ACC112 (cell line): Measurements from ENCODE around the gene DOC2B.

Experiments used
- H2AFZ ChIP-seq: fragments of 200-600 bp; sonication (generic); one replicate; pipeline ENCODE4 v1.6.0; 2017; ENCODE audit warnings: antibody characterized with exemption, low read length; ENCODE audit not compliant: unreplicated experiment
- H3K27ac ChIP-seq: fragments of 200-600 bp; sonication (generic); 2 replicates; pipeline ENCODE4 v1.5.1; 2014; ENCODE audit warnings: low read depth, mild to moderate bottlenecking, antibody characterized with exemption, low read length, moderate library complexity
- H3K27me3 ChIP-seq: fragments of 200-600 bp; sonication (generic); 2 replicates; pipeline ENCODE4 v1.6.1; 2014; ENCODE audit warnings: mild to moderate bottlenecking, antibody characterized with exemption, low read length, moderate library complexity, mixed read lengths; ENCODE audit not compliant: insufficient read depth
- H3K36me3 ChIP-seq: fragments of 200-600 bp; sonication (generic); 2 replicates; pipeline ENCODE4 v1.6.1; 2016; ENCODE audit warnings: mild to moderate bottlenecking, antibody characterized with exemption, low read length, moderate library complexity, mixed read lengths; ENCODE audit not compliant: insufficient read depth
- H3K4me1 ChIP-seq: fragments of 200-600 bp; sonication (generic); one replicate; pipeline ENCODE4 v1.6.1; 2016; ENCODE audit warnings: low read length, mixed read lengths; ENCODE audit not compliant: insufficient read depth, unreplicated experiment, control insufficient read depth
- H3K4me3 ChIP-seq: fragments of 200-600 bp; sonication (generic); 2 replicates; pipeline ENCODE4 v1.5.1; 2014; ENCODE audit warnings: mild to moderate bottlenecking, low read depth, low read length
- H3K79me2 ChIP-seq: fragments of 200-600 bp; sonication (generic); one replicate; pipeline ENCODE4 v1.6.0; 2016; ENCODE audit warnings: low read length; ENCODE audit not compliant: control insufficient read depth, unreplicated experiment, insufficient read depth

DOC2B gene

GRCh38 chr17:185445-186138 is 4.1 kb upstream of the DOC2B start:
- no peak overlapping the region for H3K4me3 ChIP-seq
- peaks cover 57% of the 10 kb centered on the region for H3K27me3 ChIP-seq
- H2AFZ ChIP-seq = no peak overlapping the region
- no peaks in the 10 kb centered on the region for H3K4me1 ChIP-seq
- no peak overlapping the region for H3K27ac ChIP-seq
- no peaks in the 10 kb centered on the region for H3K79me2 ChIP-seq
- no peaks in the 10 kb centered on the region for H3K36me3 ChIP-seq

- Histone ChIP-seq H3K4me3 (no peak overlapping the region), H3K27me3 (peaks cover 82% of the 10 kb centered on the region), H3K36me3 (no peaks in the 10 kb centered on the region), H3K79me2 (no peaks in the 10 kb centered on the region), H3K4me1 (no peaks in the 10 kb centered on the region), H3K27ac (no peak overlapping the region), H2AFZ (no peak overlapping the region)
These were observed 1.6 kb upstream of the DOC2B start for GRCh38 chr17:183021-183420.

- Histone ChIP-seq H3K27me3 (peaks cover 88% of the 10 kb centered on the region), H3K27ac (no peak overlapping the region), H3K79me2 (no peaks in the 10 kb centered on the region), H2AFZ (no peak overlapping the region), H3K36me3 (no peaks in the 10 kb centered on the region), H3K4me3 (no peak overlapping the region), H3K4me1 (no peaks in the 10 kb centered on the region)
These were observed 751 bp upstream of the DOC2B start for GRCh38 chr17:182050-182751.

- H3K36me3 ChIP-seq = no peaks in the 10 kb centered on the region
- no peaks in the 10 kb centered on the region for H3K79me2 ChIP-seq
- no peak overlapping the region for H3K4me3 ChIP-seq
- peaks cover 78% of the 10 kb centered on the region for H3K27me3 ChIP-seq
- H3K4me1 ChIP-seq = no peaks in the 10 kb centered on the region
- no peak overlapping the region for H3K27ac ChIP-seq
- no peak overlapping the region for H2AFZ ChIP-seq
These were observed 837 bp downstream of the DOC2B start for GRCh38 chr17:180381-181244.

- Histone ChIP-seq H3K79me2 (no peaks in the 10 kb centered on the region), H3K27me3 (peaks cover 73% of the 10 kb centered on the region), H3K27ac (no peak overlapping the region), H3K4me1 (no peaks in the 10 kb centered on the region), H3K4me3 (no peak overlapping the region), H3K36me3 (no peaks in the 10 kb centered on the region), H2AFZ (no peak overlapping the region)
These were observed 1.6 kb downstream of the DOC2B start for GRCh38 chr17:179781-180380.

- Histone ChIP-seq H3K79me2 (no peaks in the 10 kb centered on the region), H3K36me3 (no peaks in the 10 kb centered on the region), H3K27me3 (peaks cover 64% of the 10 kb centered on the region), H3K4me3 (no peak overlapping the region), H3K27ac (no peak overlapping the region), H2AFZ (no peak overlapping the region), H3K4me1 (no peaks in the 10 kb centered on the region)
These were observed 2.4 kb downstream of the DOC2B start for GRCh38 chr17:179066-179432.

- Histone ChIP-seq H3K4me3 (no peak overlapping the region), H3K4me1 (no peaks in the 10 kb centered on the region), H3K79me2 (no peaks in the 10 kb centered on the region), H3K27ac (no peak overlapping the region), H3K36me3 (no peaks in the 10 kb centered on the region), H3K27me3 (peaks cover 59% of the 10 kb centered on the region), H2AFZ (no peak overlapping the region)
These were observed 3.0 kb downstream of the DOC2B start for GRCh38 chr17:178292-179065.

- Histone ChIP-seq H3K27ac (no peak overlapping the region), H3K4me3 (no peak overlapping the region), H3K36me3 (no peaks in the 10 kb centered on the region), H3K27me3 (peaks cover 51% of the 10 kb centered on the region), H2AFZ (no peak overlapping the region), H3K79me2 (no peaks in the 10 kb centered on the region), H3K4me1 (no peaks in the 10 kb centered on the region)
These were observed 3.7 kb downstream of the DOC2B start for GRCh38 chr17:177762-178161.

GRCh38 chr17:177155-177554 is 4.3 kb downstream of the DOC2B start:
- Histone ChIP-seq H2AFZ (no peak overlapping the region), H3K36me3 (no peaks in the 10 kb centered on the region), H3K79me2 (no peaks in the 10 kb centered on the region), H3K4me1 (no peaks in the 10 kb centered on the region), H3K4me3 (no peak overlapping the region), H3K27me3 (peaks cover 45% of the 10 kb centered on the region), H3K27ac (no peak overlapping the region)
